Tibial nerve (tissue), 4 donors: ENCODE results near the gene FAM50B.

ENCODE experiments used
- CTCF ChIP-seq, 5 experiments: fragments of 200-600 bp in 3 of 5; fragments of 450-650 bp in 2 of 5; sonication (generic) in 3 of 5; IDR thresholded peaks; one replicate each; pipeline ENCODE4 v1.5.1; 2016 to 2019; ENCODE audit warnings: antibody characterized with exemption in 5 of 5, mild to moderate bottlenecking in 3 of 5, moderate library complexity in 2 of 5
- EP300 ChIP-seq, 2 donors: sonication (generic); formaldehyde crosslinking; IDR thresholded peaks; one replicate each; pipeline ENCODE4 v1.6.1; 2017; ENCODE audit warnings: antibody characterized with exemption in 2 of 2, mild to moderate bottlenecking in 1 of 2
- POLR2A ChIP-seq, 2 donors: fragments of 450-650 bp; IDR thresholded peaks; one replicate each; pipeline ENCODE4 v1.6.1; 2017; ENCODE audit warnings: antibody characterized with exemption in 2 of 2, mild to moderate bottlenecking in 2 of 2, moderate library complexity in 2 of 2

DNA sequence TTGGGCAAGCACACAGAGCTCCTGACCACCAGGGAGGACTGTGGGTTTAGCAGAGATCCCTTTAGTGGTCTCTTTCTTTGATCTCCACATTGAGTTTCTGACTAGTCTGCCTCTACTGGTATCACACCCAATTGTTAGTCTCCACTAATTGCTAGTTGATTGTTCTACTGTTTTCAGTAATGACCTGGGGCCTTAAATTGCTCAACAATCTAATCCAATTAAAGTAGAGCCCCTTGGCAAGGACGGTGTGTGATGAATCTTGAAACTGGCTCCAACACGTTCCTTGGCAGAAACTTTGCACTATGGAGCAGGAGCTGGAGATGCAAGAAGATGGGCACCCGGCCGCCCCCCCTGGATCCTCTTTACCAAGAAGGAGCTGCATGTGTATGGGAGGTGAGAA lies 12.3 kb downstream of the FAM50B start:
- TF ChIP-seq CTCF (IDR thresholded peaks at IDR 0.05) = no peak
- no peak for TF ChIP-seq EP300 (IDR thresholded peaks at IDR 0.05)
- TF ChIP-seq POLR2A (IDR thresholded peaks at IDR 0.05) = no peak
